Esophagus (tissue), 2 donors: ENCODE measurements around the gene CD151. TPM values are rescaled to one million over a fixed set of nuclear protein-coding genes. Genes with fewer than 3 reads are reported as not detected.

Experiments
- H3K27ac ChIP-seq, 2 donors: one replicate each; pipeline ENCODE4 v1.5.1; 2013; ENCODE audit warnings: low read depth in 2 of 2, mild to moderate bottlenecking in 2 of 2, inconsistent platforms in 1 of 2, low read length in 1 of 2, moderate library complexity in 1 of 2
- H3K27me3 ChIP-seq, 2 donors: one replicate each; pipeline ENCODE4 v1.6.1; 2013; ENCODE audit warnings: low read length in 2 of 2, control low read depth in 1 of 2, mild to moderate bottlenecking in 1 of 2; ENCODE audit not compliant: insufficient read depth in 2 of 2, control insufficient read depth in 1 of 2
- H3K36me3 ChIP-seq, 2 donors: one replicate each; pipeline ENCODE4 v1.6.1; 2013; ENCODE audit warnings: low read length in 1 of 2; ENCODE audit not compliant: control insufficient read depth in 2 of 2, insufficient read depth in 2 of 2
- H3K4me1 ChIP-seq, 2 donors: one replicate each; pipeline ENCODE4 v1.6.1; 2013; ENCODE audit warnings: low read length in 1 of 2; ENCODE audit not compliant: control insufficient read depth in 2 of 2, insufficient read depth in 2 of 2
- H3K4me3 ChIP-seq, 2 donors: one replicate each; pipeline ENCODE4 v1.5.1; 2013; ENCODE audit warnings: low read length in 2 of 2, mild to moderate bottlenecking in 2 of 2, low read depth in 1 of 2, moderate library complexity in 1 of 2
- H3K9me3 ChIP-seq, 2 donors: one replicate each; pipeline ENCODE4 v1.6.1; 2013; ENCODE audit warnings: mild to moderate bottlenecking in 2 of 2, low read depth in 1 of 2, low read length in 1 of 2, moderate library complexity in 1 of 2; ENCODE audit not compliant: control insufficient read depth in 2 of 2, insufficient read depth in 1 of 2
- WGBS, 2 donors: extraction: QIAGEN DNeasy Blood & Tissue Kit; methylation state at CpG; one replicate each; pipeline ENCODE4 v1.1.7; 2013; 5-methylcytosine and 5-hydroxymethylcytosine counted together
- polyA plus RNA-seq, 2 donors: library from polyadenylated mRNA; stranded (reverse); fragments of 200-250 nt; gene quantifications; one replicate each; pipeline ENCODE4 v1.2.3, GENCODE V29; 2013
- donor health status: healthy with polysubstance abuse.
- donor health status: Bipolar disorder and iron deficiency.

Gene CD151
- polyA plus RNA-seq, 2 donors = 75.5 to 108 TPM

DNA sequence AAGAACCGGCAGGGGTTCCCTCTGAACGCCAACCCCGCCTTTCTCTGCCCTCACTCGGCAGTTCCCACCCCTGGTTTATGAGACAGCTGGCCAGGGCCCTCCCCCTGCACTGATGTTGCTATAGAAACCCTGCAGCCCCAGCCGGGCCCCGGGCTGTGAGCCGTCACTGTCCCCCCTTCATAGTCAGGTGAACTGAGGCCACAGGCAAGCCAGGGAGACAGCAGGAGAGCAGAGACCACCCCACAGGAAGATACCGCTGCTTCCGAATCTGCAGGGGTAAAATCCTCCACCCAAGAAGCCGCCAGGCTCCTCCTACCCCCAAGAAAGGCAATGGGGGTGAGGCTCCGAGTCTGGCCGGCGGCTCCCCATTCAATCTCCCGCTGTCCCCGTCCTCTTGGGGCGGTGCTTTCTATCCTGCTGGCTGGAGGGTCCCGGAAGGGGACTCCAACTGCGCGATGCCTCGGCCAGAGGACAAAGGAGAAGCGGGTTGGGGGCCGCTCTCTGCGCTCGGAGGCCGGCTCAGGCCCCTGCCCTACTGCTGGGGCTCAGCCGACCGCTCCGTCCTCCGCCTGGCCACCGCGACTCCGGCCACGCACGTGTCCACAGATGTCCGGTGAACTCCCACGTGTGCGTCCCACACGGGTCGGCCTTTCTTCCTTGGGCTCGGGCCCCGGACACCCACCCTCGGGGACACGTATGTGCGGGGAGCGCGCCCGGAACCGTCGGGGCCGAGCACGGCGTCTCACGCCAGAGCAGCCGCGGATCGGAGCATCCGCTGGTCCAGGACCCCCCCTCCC is 35.3 kb upstream of the CD151 start:
- Histone ChIP-seq H3K27me3 (no peaks in the 10 kb centered on the region), H3K27ac (peak overlapping the region; percentile 87 to 89)
- 0% methylated on average over 56 to 57 of the region's 57 CpGs for WGBS, 2 donors

DNA sequence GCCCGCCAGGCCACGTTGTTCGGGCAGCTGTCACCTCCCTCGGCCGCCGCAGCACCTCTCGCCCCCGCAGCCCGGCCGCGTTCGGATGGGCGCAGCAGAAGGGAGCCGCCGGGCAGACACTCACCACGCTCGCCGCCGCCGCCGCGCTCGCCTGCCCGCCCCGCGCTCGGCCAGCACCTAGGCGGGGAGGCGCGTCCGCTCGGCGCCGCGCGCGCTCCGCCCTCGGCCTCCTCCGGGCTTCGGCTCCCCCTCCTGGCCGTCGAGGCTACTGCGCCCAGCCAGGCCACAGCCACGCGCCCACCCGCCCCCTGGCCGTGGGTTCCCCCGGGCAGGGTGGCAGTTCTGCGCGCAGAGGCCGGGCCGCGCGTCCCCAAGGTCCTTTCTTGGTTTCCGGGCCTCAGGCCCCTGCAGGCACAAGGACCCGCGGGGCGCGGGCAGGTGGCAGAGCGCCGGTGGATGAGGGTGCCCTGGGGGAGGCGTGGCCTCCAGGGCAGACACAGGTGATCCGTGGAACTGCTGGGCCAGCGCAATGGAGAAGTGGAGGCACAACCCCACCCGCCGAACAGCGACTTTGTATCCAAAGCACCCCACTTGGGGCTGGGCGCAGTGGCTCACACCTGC is 34.5 kb upstream of the CD151 start, which contains the start of gene SLC25A22:
Gene SLC25A22 (minus strand): TSS at position 189 of the 621 bp plus-strand sequence. CDS start 3,275 bp downstream, outside the sequence.
- peaks cover 0 to 34% of the 10 kb centered on the region in 2 donors for H3K36me3 ChIP-seq
- H3K9me3 ChIP-seq = no peaks in the 10 kb centered on the region
- H3K4me1 ChIP-seq = peaks cover 6 to 26% of the 10 kb centered on the region in 2 donors
- WGBS, 2 donors = 3 to 4% methylated on average over 55 to 69 of the region's 69 CpGs
- peak within 1 kb of the TSS; percentile 87 to 89 for H3K27ac ChIP-seq
- no peaks in the 10 kb centered on the region for H3K27me3 ChIP-seq
- peak within 1 kb of the TSS; percentile 51 to 68 for H3K4me3 ChIP-seq

More for the DNA sequence above, 35.3 kb upstream of the CD151 start:
- Histone ChIP-seq H3K4me1 (peaks cover 6 to 26% of the 10 kb centered on the region in 2 donors), H3K36me3 (peaks cover 0 to 32% of the 10 kb centered on the region in 2 donors), H3K9me3 (no peaks in the 10 kb centered on the region), H3K4me3 (peak overlapping the region; percentile 51 to 68)

DNA sequence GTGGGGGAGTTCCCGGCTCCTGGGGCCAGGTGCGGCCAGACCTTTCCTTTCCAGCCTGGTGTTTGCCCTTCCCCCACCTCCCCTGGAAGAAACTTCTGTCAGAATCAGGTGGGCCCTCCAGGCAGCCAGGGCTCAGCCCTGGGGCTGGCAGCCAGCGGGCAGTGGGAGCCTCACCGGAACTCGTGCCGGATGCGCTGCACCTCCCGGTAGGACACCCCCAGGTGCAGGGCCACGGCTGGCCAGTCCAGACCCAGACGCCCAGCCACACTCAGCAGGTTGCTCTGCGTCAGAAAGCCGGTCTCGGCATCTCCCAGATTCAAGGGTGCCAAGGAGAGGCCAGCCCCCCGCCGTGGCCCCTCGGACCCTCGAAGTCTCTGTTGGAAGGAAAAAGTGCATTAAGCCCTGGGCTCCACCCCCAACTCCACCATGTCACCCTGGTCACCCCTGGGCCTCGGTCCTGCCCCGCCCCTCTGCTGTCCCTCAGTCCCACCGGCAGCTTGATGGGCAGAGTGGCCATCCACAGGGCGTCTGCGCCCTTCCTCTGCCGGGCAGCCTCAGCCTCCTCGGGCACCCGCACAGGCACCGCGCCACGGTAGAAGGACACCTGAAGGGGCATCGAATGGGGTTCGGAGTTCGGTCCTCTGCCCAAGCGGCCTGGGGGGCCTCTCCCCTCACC is 33.0 kb upstream of the CD151 start:
- WGBS, 2 donors = 94 to 95% methylated on average over 31 to 32 of the region's 32 CpGs
- H3K4me1 ChIP-seq = peaks cover 10 to 35% of the 10 kb centered on the region in 2 donors
- no peaks in the 10 kb centered on the region for H3K27me3 ChIP-seq
- peaks cover 0 to 30% of the 10 kb centered on the region in 2 donors for H3K36me3 ChIP-seq
- no peaks in the 10 kb centered on the region for H3K9me3 ChIP-seq
- H3K27ac ChIP-seq = no peak overlapping the region
- H3K4me3 ChIP-seq = no peak overlapping the region

DNA sequence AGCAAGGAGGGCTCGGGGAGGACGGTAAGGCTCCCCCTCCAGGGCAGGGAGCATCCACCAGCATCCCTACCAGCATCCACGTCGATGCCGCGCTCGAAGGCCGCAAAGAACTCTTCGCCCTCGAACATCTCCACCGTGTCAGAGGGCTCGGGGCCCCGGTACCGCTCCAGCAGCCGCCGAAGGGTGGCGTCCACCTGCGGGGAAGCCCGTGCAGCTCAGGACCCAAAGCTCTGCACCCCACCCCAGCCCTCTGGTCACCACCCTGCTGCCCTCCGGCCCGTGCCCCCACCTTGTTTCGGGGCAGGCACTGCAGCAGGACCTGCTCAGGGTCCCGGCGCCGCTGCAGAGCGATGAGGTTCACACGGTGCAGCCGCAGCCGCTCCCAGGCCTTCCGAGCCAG is 32.3 kb upstream of the CD151 start:
- Histone ChIP-seq H3K4me1 (peaks cover 10 to 30% of the 10 kb centered on the region in 2 donors), H3K27ac (no peak overlapping the region), H3K36me3 (peaks cover 0 to 30% of the 10 kb centered on the region in 2 donors), H3K4me3 (no peak overlapping the region), H3K27me3 (no peaks in the 10 kb centered on the region), H3K9me3 (no peaks in the 10 kb centered on the region)
- WGBS, 2 donors = 94 to 95% methylated on average over 30 of the region's 30 CpGs

DNA sequence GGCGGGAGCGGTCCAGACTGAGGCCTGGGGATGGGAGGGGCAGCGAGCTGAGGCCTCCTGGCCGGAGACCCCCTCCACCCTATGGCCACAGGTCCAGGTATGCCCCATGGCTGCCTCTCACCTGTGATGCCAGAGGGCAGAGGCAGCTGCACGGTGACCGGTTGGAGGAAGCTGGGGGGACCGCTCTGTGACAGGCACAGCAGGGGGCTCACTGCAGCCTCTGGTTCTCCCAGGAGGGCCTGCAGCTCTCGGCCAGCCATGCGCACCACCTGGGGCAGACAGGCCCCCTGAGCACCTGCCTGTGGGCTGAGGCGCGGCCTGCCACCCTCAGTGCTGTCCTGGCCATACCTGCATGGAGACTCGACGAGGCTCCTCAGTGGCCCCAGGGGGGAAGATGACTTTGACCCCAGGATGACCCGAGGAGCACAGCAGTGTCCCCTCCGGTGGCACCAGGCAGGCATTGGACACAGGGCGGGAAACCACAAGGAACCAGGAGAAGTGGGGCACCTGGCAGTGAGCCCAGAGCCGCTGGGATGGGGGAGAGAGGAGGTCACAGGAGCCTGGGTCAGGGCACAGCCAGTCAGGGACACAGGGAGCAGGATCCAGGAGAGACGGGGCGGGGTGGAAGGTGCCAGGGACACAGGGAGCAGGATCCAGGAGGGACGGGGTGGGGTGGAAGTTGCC is 31.5 kb upstream of the CD151 start:
- Histone ChIP-seq H3K36me3 (peaks cover 0 to 30% of the 10 kb centered on the region in 2 donors), H3K4me3 (no peak overlapping the region), H3K9me3 (no peaks in the 10 kb centered on the region), H3K4me1 (peaks cover 9 to 26% of the 10 kb centered on the region in 2 donors), H3K27me3 (no peaks in the 10 kb centered on the region), H3K27ac (no peak overlapping the region)
- WGBS, 2 donors = 90 to 91% methylated on average over 20 of the region's 20 CpGs

DNA sequence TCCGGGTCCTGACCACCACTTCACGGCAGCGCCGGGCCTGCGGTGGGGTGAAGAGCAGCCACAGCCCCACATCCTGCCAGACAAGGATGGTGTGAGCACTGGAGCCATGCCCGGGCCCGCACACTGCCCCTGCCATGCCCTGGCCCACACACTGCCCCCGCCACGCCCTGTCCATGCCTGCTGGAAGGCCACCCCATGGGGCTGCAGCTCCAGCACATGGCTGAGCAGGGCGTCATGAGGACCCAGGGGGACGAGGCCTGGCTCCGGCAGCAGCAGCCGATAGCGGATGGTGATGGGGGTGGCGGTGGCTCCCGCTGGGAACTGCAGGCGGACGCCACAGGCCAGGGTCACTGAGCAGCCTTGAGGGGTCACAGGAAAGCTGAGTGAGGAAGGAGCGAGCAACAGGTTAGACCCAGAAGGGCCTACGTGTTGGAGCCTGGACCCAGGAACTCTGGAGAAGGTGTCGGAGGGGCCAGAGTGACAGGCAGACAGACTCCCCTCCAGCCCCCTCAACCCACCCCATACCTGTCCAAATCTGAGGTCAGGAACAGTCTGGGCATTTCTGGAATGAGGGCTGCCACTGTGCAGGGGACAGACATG is 30.6 kb upstream of the CD151 start:
- Histone ChIP-seq H3K27me3 (no peaks in the 10 kb centered on the region), H3K36me3 (peaks cover 0 to 30% of the 10 kb centered on the region in 2 donors), H3K9me3 (no peaks in the 10 kb centered on the region), H3K4me1 (peaks cover 5 to 18% of the 10 kb centered on the region in 2 donors), H3K4me3 (no peak overlapping the region), H3K27ac (no peak overlapping the region)
- 98% methylated on average over 16 to 21 of the region's 21 CpGs for WGBS, 2 donors

DNA sequence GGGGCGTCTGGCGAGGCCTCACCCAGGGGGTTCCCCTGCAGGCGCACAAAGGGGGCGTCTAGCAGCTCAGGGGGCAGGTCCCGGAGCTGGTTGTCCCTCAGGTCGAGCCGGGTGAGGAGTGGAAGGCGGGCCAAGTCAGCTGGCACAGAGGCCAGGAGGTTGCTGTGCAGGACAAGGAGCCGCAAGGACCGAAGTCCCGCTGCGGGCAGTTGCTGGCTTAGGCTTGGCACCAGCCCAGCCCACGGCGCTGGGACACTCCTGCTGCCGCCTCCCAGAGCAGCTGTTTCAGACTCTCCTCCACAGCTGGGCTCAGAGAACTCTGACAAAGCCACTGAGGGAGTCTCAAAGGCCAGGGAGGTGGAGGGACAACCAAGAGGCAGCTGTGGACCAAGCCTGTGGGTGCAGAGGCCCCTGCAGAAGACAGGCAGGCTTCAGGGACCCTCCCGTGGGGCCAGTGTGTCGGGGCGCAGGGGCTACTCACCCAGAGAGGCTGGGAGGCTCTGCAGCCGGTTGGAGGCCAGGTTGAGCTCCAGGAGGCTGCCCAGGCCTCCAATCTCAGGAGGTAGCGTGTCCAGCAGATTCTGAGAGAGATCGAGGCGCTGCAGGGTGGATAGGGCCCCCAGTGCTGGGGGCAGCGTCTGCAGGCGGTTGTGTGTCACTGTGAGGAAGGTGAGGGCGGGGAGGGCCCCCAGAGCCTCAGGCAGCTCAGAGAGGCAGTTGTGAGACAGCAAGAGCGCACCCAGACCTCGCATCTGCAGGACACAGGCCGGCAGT is 29.9 kb upstream of the CD151 start:
- no peak overlapping the region for H3K27ac ChIP-seq
- peaks cover 5 to 17% of the 10 kb centered on the region in 2 donors for H3K4me1 ChIP-seq
- H3K27me3 ChIP-seq = no peaks in the 10 kb centered on the region
- peaks cover 0 to 30% of the 10 kb centered on the region in 2 donors for H3K36me3 ChIP-seq
- 90 to 91% methylated on average over 28 of the region's 28 CpGs for WGBS, 2 donors
- no peak overlapping the region for H3K4me3 ChIP-seq
- no peaks in the 10 kb centered on the region for H3K9me3 ChIP-seq

DNA sequence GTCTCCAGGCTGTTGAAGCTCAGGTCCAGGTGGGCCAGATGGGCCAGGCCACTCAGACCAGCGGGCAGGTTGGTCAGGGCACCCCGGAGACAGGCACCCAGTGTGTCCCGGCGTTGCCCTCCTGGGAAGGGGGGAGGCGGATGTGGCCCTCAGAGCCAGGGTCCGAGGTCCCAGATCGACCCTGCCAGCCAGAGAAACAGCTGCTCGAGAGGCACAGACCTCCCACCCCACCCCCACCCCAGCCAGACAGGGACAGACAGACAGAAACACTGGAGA is 29.3 kb upstream of the CD151 start:
- H3K27me3 ChIP-seq = no peaks in the 10 kb centered on the region
- peaks cover 5 to 15% of the 10 kb centered on the region in 2 donors for H3K4me1 ChIP-seq
- peaks cover 0 to 30% of the 10 kb centered on the region in 2 donors for H3K36me3 ChIP-seq
- 77 to 90% methylated on average over 6 to 8 of the region's 8 CpGs for WGBS, 2 donors
- no peak overlapping the region for H3K4me3 ChIP-seq
- no peaks in the 10 kb centered on the region for H3K9me3 ChIP-seq
- H3K27ac ChIP-seq = no peak overlapping the region
